Uterus (tissue), 4 donors: ENCODE results near the gene RNF225. TPM values are rescaled to one million over a fixed set of nuclear protein-coding genes. Genes with fewer than 3 reads are reported as not detected.
A peak's percentile ranks its signal among the peaks of the same experiment; 100 is the strongest.
"Not testable (repeated sequence)": the region's sequence is repeated elsewhere in the genome, so short reads cannot be mapped to it uniquely, and the experiment has no call there.

Experiments used
- DNase-seq, 2 donors: peaks; one replicate each; pipeline ENCODE4 v3.0.0-alpha.2; 2019 to 2020
- H3K27ac ChIP-seq, 2 donors: fragments of 200-600 bp; sonication (generic); 1 replicate in 1 of 2; 2 replicates in 1 of 2; pipeline ENCODE4 v1.5.1; 2016 to 2018
- H3K27me3 ChIP-seq, 2 donors: fragments of 200-600 bp; sonication (generic); one replicate each; pipeline ENCODE4 v1.5.1; 2018 to 2019; ENCODE audit warnings: control low read depth in 1 of 2
- H3K36me3 ChIP-seq, 2 donors: fragments of 200-600 bp; sonication (generic); one replicate each; pipeline ENCODE4 v1.5.1; 2019; ENCODE audit warnings: control low read depth in 1 of 2
- H3K4me1 ChIP-seq, 2 donors: fragments of 200-600 bp; sonication (generic); one replicate each; pipeline ENCODE4 v1.5.1; 2018 to 2019; ENCODE audit warnings: control low read depth in 1 of 2
- H3K4me3 ChIP-seq, 2 donors: fragments of 200-600 bp; sonication (generic); 1 replicate in 1 of 2; 2 replicates in 1 of 2; pipeline ENCODE4 v1.5.1; 2018 to 2019; ENCODE audit warnings: mild to moderate bottlenecking in 1 of 2
- H3K9me3 ChIP-seq, 2 donors: fragments of 200-600 bp; sonication (generic); one replicate each; pipeline ENCODE4 v1.5.1; 2019; ENCODE audit warnings: control low read depth in 1 of 2
- CTCF ChIP-seq, 4 experiments: fragments of 200-600 bp in 2 of 4; fragments of 450-650 bp in 2 of 4; sonication (generic) in 2 of 4; IDR thresholded peaks; one replicate each; pipeline ENCODE4 v1.5.1; 2016 to 2019; ENCODE audit warnings: antibody characterized with exemption in 4 of 4, mild to moderate bottlenecking in 2 of 4, moderate library complexity in 1 of 4
- POLR2A ChIP-seq, 2 donors: fragments of 450-650 bp; IDR thresholded peaks; one replicate each; pipeline ENCODE4 v1.6.1; 2016; ENCODE audit warnings: antibody characterized with exemption in 2 of 2, mild to moderate bottlenecking in 1 of 2, moderate library complexity in 1 of 2
- intact Hi-C: fragments of 100-400 bp; cut with DNase I; formaldehyde crosslinking; loops from one replicate; pipeline ENCODE4 v1.15.1; 2023; ENCODE audit warnings: low total_unique reads
- microRNA-seq: library from miRNA; unstranded; fragments of <30 nt; microRNA quantifications from one replicate; pipeline ENCODE4, GENCODE V29; 2016; ENCODE audit warnings: borderline microRNAs expressed, borderline replicate concordance
- small RNA-seq: library from RNA; depleted of rRNA; stranded (forward); fragments of <200 nt; gene quantifications from one replicate; pipeline ENCODE3, GENCODE V24; 2016
- total RNA-seq, 4 donors: library from RNA; depleted of rRNA in 3 of 4; stranded (reverse); fragments of >200 nt in 3 of 4; gene quantifications; one replicate each; pipeline versions ENCODE4 v1.1.0 to v1.2.4, GENCODE V29; 2014 to 2023
- donor health status: DM: yes; HTN: yes; CAD: no.

Gene RNF225
- total RNA-seq, 4 donors from 2014 or later: not detected

- intact Hi-C loops: no loop called here
- no peak overlapping the region for H3K27ac ChIP-seq
- H3K9me3 ChIP-seq: peaks cover 0 to 96% of the 10 kb centered on the region in 2 donors
- no peak overlapping the region for H3K4me3 ChIP-seq
- H3K4me1 ChIP-seq: no peaks in the 10 kb centered on the region
- no peaks in the 10 kb centered on the region for H3K27me3 ChIP-seq
- H3K36me3 ChIP-seq: no peaks in the 10 kb centered on the region
- DNase-seq: no peak
- TF ChIP-seq POLR2A (IDR thresholded peaks at IDR 0.05) (no peak), CTCF (IDR thresholded peaks at IDR 0.05) (no peak)
Measured at GRCh38 chr19:58434217-58434616, 38.8 kb downstream of the RNF225 start.

GRCh38 chr19:58439576-58440554 is 44.4 kb downstream of the RNF225 start, which contains the start of gene ZNF132:
Gene ZNF132, minus strand, starts transcription at chr19:58440153. Its CDS starts 332 bp downstream, at chr19:58439821.
- Histone ChIP-seq H3K9me3 (peaks cover 0 to 42% of the 10 kb centered on the region in 2 donors), H3K27ac (peak within 1 kb of the TSS; percentile 69 to 71)
- intact Hi-C loops: no loop called here

GRCh38 chr19:58440556-58440955 is 45.1 kb downstream of the RNF225 start:
- Histone ChIP-seq H3K4me1 (no peaks in the 10 kb centered on the region), H3K27ac (peak overlapping the region; percentile 69 to 71), H3K4me3 (peak overlapping the region; percentile 47 to 75), H3K9me3 (peaks cover 0 to 35% of the 10 kb centered on the region in 2 donors), H3K27me3 (no peaks in the 10 kb centered on the region), H3K36me3 (no peaks in the 10 kb centered on the region)
- intact Hi-C loops: no loop called here
- TF ChIP-seq POLR2A (IDR thresholded peaks at IDR 0.05): no peak
- TF ChIP-seq CTCF (IDR thresholded peaks at IDR 0.05): no peak
- peak in 1 of 2 donors; percentile 39 for DNase-seq

More at GRCh38 chr19:58439576-58440554, 44.4 kb downstream of the RNF225 start, which contains the start of gene ZNF132:
- peak; percentile 95 to 99 for DNase-seq
- TF ChIP-seq POLR2A (IDR thresholded peaks at IDR 0.05): peak in 1 of 2 donors; percentile 27
- TF ChIP-seq CTCF (IDR thresholded peaks at IDR 0.05): no peak
- Histone ChIP-seq H3K4me1 (no peaks in the 10 kb centered on the region), H3K27me3 (no peaks in the 10 kb centered on the region), H3K4me3 (peak within 1 kb of the TSS; percentile 47 to 75), H3K36me3 (no peaks in the 10 kb centered on the region)

- H3K27me3 ChIP-seq, H3K36me3 ChIP-seq, intact Hi-C loops, DNase-seq, H3K27ac ChIP-seq, H3K4me1 ChIP-seq, H3K4me3 ChIP-seq: not testable (repeated sequence)
- peaks cover 0 to 12% of the 10 kb centered on the region in 2 donors for H3K9me3 ChIP-seq
Measured at GRCh38 chr19:58442986-58443385, 47.5 kb downstream of the RNF225 start.

Small RNA genes lying within 50 kb of the gene (microRNA-seq; reads per million reads assigned to microRNA genes)
- gene MIR4754: not detected

Small RNA genes lying within 50 kb of the gene (small RNA-seq; reads per million reads assigned to genes)
- gene MIR4754: not detected
- not detected for gene RNA5SP473

Other genes with a start within 250 kb of the RNF225 start
- gene ZNF329, start 244.9 kb upstream of the RNF225 start, total RNA-seq: 10 to 100 TPM in 3 of 4 donors, 1 to 10 TPM in 1; 2.6 to 29.7 (median 13.3) TPM
- 10 to 100 TPM; 10.8 to 34.3 (median 29.7) TPM for gene ZNF274, start 212.6 kb upstream of the RNF225 start, total RNA-seq
- gene ZNF544, start 166.7 kb upstream of the RNF225 start, total RNA-seq: 10 to 100 TPM in 3 of 4 donors, 1 to 10 TPM in 1; 2.6 to 67.0 (median 43.7) TPM
- gene ZNF8, start 116.7 kb upstream of the RNF225 start, total RNA-seq: 10 to 100 TPM in 1 of 4 donors, 1 to 10 TPM in 3; 1.8 to 10.8 (median 8.2) TPM
- gene ERVK3-1, start 90.3 kb upstream of the RNF225 start, total RNA-seq: 10 to 100 TPM; 27.1 to 62.1 (median 39.2) TPM
- 1 to 10 TPM; 3.9 to 5.1 (median 4.6) TPM for gene ZSCAN22, start 68.7 kb upstream of the RNF225 start, total RNA-seq
- gene A1BG, start 42.2 kb upstream of the RNF225 start, total RNA-seq: 100 to 1,000 TPM in 1 of 4 donors, 10 to 100 TPM in 1, 1 to 10 TPM in 2; 2.8 to 108 (median 12.9) TPM
- gene ZNF497, start 32.9 kb upstream of the RNF225 start, total RNA-seq: 1 to 10 TPM in 3 of 4 donors, not detected in 1; 3.4 to 7.2 (median 6.8) TPM
- gene ZNF837, start 14.6 kb upstream of the RNF225 start, total RNA-seq: 1 to 10 TPM in 3 of 4 donors, not detected in 1; 1.6 to 4.6 (median 2.8) TPM
- 1,000 to 10,000 TPM; 1,103 to 4,958 (median 2,770) TPM for gene RPS5, start 8.4 kb upstream of the RNF225 start, total RNA-seq
- 10 to 100 TPM in 2 of 4 donors, 1 to 10 TPM in 2; 1.5 to 26.6 (median 16.4) TPM for gene ZNF584, start 13.0 kb downstream of the RNF225 start, total RNA-seq
- gene ZNF132, start 44.5 kb downstream of the RNF225 start, total RNA-seq: 10 to 100 TPM in 1 of 4 donors, 1 to 10 TPM in 3; 4.4 to 19.8 (median 7.6) TPM
- gene ZNF324B, start 56.0 kb downstream of the RNF225 start, total RNA-seq: 10 to 100 TPM in 1 of 4 donors, 1 to 10 TPM in 3; 1.2 to 17.5 (median 7.3) TPM
- 10 to 100 TPM in 3 of 4 donors, 1 to 10 TPM in 1; 2.9 to 75.1 (median 27.1) TPM for gene ZNF324, start 71.4 kb downstream of the RNF225 start, total RNA-seq
- 10 to 100 TPM in 3 of 4 donors, 1 to 10 TPM in 1; 1.8 to 18.7 (median 11.4) TPM for gene ZNF446, start 80.7 kb downstream of the RNF225 start, total RNA-seq
- 10 to 100 TPM in 1 of 4 donors, 1 to 10 TPM in 3; 1.8 to 10.2 (median 6.7) TPM for gene SLC27A5, start 116.3 kb downstream of the RNF225 start, total RNA-seq
- 10 to 100 TPM in 1 of 4 donors, 1 to 10 TPM in 2, under 1 TPM in 1; 0.88 to 17.8 (median 3.8) TPM for gene ZBTB45, start 124.2 kb downstream of the RNF225 start, total RNA-seq
- gene TRIM28, start 148.4 kb downstream of the RNF225 start, total RNA-seq: 100 to 1,000 TPM; 192 to 322 (median 280) TPM
- 10 to 100 TPM; 30.9 to 77.8 (median 56.0) TPM for gene CHMP2A, start 159.4 kb downstream of the RNF225 start, total RNA-seq
- 10 to 100 TPM in 3 of 4 donors, 1 to 10 TPM in 1; 6.1 to 63.7 (median 24.9) TPM for gene UBE2M, start 163.0 kb downstream of the RNF225 start, total RNA-seq
- 10 to 100 TPM; 26.5 to 41.5 (median 30.0) TPM for gene MZF1, start 177.7 kb downstream of the RNF225 start, total RNA-seq